ENCODE data around the gene BTAF1.
A peak's percentile ranks its signal among the peaks of the same experiment; 100 is the strongest.
"Not testable (repeated sequence)": the region's sequence is repeated elsewhere in the genome, so short reads cannot be mapped to it uniquely, and the experiment has no call there.

Gene BTAF1

GRCh38 chr10:91980319-91980718, 56.7 kb downstream of the BTAF1 start:
- no peak for FAIRE-seq

DNA sequence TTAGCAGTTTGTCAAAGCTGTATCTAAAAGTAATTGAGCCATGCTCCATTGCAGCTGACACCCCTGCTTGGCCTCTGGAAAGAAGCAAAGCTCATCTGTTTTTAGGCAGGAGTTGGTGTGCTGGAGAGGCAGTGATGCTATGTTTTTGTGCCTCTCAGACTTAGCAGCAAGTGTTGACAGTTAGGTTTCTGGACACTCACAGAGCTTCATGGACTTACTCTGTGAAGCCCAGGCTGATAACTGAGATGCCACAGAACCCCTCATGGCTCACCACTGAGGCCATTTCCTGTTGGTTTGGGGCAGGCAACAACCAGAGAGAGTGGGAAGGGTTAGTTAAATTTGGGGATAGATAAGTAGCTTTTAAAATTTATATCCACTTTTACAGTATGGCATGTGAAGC, 59.8 kb downstream of the BTAF1 start:
- no peak for FAIRE-seq

DNA sequence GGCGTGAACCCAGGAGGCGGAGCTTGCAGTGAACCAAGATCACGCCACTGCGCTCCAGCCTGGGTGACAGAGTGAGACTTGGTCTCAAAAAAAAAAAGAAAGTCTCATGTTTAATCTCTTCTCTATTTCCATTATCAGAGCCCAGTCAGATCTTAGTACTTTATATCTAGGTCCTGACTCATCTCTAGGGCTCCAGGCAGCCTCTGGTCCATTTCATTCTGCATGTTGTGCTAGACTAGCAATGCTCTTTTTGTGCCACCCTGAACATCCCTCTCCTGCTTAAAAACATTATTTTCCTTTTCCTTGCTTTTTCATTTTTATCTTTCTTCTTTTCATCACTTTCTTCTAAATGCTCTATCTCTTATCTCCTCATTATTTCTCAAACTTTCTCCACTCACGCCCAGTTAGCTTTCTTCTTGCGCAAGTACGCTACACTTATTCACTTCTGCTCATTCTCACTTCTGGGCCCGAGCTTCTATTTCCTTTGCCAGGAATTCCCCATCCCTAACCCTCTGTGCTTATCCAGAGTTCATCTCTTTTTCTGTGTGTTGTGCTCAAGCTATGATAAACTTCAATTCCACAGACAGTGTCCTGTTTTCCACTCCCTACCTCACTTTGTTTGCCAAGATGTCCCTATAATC, 63.9 kb downstream of the BTAF1 start:
- FAIRE-seq, result no peak

DNA sequence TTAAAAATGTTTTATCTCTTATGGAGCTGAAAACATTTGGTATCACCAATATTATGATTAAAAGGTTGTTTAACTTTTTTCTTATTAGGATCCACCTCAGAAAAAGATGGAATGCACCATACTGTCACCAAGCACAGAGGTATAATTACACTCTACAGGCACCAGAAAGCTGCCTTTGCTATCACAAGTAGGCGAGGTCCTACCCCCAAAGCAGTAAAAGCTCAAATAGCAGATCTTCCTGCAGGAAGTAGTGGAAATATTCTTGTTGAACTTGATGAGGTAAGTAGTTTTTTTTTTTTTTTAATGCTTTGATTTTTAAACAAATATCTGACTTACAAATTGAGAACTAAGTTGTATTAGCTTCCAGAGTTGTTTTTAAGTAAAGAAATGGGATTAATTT, 68.5 kb downstream of the BTAF1 start:
- no peak for FAIRE-seq

- no peak for FAIRE-seq
Measured at GRCh38 chr10:91996266-91996665, 72.7 kb downstream of the BTAF1 start.

- FAIRE-seq, result no peak
Measured at GRCh38 chr10:92001581-92001980, 78.0 kb downstream of the BTAF1 start.

DNA sequence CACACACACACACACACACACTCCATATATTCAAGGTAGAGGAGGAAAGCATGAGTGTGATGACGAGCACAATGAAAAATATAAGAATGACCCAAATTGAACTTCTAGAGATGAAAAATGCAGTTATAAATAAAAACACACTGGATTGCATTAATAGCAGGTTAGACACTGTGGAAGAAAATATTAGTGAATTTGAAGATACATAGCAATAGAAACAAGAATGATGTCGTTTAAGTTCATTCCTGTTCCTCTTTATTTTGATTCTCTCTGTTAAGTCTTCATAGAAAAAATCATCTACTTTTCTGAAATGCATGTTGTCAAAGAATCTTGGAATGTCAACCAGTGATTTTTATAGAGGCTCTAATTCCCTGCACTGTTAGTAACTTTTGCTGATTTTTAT, 78.4 kb downstream of the BTAF1 start:
- FAIRE-seq, result peak; percentile 45

- FAIRE-seq, result no peak
Measured at GRCh38 chr10:92003258-92003657, 79.7 kb downstream of the BTAF1 start.

DNA sequence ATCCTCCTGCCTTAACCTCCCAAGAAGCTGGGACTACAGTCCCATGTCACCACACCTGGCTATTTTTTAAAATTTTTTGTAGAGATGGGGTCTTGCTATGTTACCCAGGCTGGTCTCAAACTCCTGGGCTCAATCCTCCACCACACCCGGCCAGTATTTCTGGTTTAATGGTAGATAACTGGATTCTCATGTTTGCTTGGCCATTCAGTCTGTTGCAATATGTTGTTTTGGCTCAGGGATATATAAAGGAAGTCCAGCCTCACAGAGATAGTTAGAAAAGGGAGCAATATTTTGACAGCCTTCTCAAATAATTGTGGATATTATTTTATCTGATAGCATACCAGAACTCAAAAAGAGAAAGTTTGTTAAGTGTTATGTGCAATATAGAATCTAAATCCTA, 82.4 kb downstream of the BTAF1 start:
- no peak for FAIRE-seq

DNA sequence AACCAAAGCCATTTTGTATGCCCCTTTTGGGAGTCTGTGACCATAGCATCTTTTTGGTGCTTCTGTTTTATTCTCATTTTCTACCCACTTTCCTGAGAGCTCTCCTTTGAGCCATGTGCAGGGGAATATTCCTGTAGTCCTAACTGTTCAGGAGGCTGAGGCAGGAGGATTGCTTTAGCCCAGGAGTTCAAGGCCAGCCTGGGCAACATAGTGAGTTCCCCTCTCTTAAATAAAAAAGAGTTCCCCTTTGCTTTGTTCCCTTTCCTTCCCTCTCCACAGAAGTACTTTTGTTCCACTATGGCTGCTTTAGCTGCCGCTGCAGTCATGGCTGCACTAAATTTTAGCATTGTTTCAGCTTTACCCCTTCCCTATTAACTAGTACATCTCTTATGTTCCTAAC, 85.9 kb downstream of the BTAF1 start:
- FAIRE-seq, result no peak

DNA sequence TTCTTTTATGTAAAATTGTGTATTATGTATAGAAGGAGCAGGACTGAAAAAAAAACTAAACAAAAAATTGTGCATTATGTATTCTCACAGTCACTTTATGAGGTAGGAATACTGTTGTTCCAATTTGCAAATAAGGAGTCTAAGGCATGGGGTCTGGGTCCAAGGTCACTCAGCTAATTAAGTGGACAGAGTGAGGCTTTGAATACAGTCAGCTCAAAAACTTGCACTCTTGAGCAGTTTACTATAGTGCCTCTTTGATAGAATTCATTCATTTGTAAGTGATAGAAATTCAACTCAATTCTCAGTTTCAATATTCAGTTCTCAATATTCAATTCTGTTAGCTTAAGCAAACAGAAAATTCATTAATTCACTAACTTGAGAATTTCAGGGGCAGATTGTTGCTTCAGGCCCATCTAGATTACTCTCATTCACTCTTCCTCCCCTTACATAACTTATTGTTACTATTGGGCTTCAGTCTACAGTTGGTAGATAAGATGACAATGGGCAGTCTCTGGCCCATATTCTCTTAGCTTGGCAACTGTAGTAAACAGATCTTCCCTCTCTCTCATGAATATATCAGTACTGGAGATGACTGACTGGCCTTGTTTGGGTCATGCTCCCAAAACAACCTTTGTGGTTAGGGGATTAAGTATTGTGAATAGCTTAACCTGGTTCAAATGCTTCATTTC, 86.6 kb downstream of the BTAF1 start:
- FAIRE-seq, result no peak

DNA sequence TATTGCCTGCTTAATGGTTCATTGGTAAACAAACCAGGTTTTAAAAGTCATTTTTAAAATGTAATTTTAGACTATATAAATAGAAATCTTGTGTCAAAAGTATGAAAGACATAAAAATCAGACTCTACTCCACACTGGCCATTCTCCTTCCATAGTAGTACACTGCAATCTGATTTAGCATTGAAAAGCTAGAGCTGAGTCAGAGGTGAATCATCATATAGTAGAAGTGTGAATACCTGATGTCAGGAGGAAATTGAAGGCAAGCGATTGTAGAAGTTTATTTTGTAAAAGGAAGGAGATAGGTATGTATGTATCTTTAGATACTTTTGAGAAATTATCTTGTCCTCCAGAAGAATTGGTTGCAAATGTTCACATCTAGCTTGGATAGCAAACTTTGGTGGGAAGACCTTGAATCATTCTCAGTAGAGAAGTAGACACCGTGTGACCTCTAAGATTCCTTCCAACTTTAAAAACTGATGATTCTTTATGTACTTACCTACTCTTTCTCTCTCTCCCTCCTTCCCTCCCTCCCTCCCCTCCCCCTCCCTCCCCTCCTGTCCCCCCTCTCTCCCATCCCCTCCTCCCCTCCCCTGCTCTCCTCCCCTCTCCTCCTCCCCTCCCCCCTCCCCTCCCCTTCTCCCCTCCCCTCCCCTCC, 88.1 kb downstream of the BTAF1 start:
- FAIRE-seq, result peak; percentile 95

GRCh38 chr10:92014620-92015019, 91.0 kb downstream of the BTAF1 start:
- FAIRE-seq, result no peak

GRCh38 chr10:92024700-92025099, 101.1 kb downstream of the BTAF1 start:
- no peak for FAIRE-seq

DNA sequence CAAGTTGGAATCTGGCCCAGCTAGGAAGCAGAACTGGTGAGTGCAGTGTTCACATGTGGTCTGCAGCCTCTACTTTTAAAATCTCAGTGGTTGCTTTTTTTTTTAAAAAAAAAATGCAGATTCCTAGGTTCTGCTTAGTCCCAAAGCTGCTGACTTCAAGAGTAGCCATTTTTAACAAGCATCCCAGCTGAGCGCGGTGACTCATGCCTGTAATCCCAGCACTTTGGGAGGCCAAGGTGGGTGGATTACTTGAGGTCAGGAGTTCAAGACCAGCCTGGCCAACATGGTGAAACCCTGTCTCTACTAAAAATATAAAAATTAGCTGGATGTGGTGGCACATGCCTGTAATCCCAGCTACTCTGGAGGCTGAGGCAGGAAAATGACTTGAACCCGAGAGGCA, 101.8 kb downstream of the BTAF1 start:
- FAIRE-seq, result not testable (repeated sequence)

GRCh38 chr10:92027141-92027540, 103.6 kb downstream of the BTAF1 start:
- no peak for FAIRE-seq

- no peak for FAIRE-seq
Measured at GRCh38 chr10:92031580-92031979, 108.0 kb downstream of the BTAF1 start.

DNA sequence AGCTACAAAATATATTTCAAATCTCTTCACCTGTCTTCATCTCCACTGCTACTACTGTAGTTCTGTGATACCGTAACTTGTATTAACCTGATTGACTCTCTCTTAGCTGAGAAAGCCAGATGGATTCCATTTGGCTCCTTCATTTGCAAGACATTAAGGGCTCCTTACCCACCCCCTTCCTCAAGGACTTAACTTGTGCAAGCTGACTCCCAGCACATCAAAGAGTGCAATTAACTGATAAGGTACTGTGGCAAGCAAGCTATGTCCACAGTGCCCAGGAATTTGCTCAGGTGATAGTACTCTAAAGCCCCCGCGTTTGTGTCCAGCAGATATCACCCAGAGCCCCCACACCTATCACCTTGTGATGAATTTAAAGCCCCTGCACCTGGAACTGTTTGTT, 109.5 kb downstream of the BTAF1 start:
- not testable (repeated sequence) for FAIRE-seq

- FAIRE-seq, result no peak
Measured at GRCh38 chr10:92038949-92039348, 115.4 kb downstream of the BTAF1 start.

DNA sequence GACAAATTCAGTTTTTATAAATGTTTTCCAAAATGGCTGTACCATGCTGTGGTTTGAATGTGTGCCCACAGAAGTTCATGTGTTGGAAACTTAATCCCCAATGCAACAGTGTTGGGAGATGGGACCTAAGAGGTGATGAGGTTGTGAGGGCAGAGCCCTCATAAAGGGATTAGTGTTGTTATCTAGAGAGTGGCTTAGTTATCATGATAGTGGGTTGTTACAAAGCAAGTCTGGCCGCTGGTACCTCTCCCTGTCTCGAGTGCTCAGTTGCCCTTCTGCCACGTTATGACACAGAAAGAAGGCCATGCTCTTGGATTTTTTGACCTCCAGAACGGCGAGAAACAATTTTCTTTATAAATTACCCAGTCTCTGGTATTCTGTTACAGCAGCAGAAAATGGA, 119.0 kb downstream of the BTAF1 start:
- FAIRE-seq, result no peak

- no peak for FAIRE-seq
Measured at GRCh38 chr10:92045641-92046106, 122.1 kb downstream of the BTAF1 start.

GRCh38 chr10:92047215-92047614, 123.6 kb downstream of the BTAF1 start:
- no peak for FAIRE-seq

DNA sequence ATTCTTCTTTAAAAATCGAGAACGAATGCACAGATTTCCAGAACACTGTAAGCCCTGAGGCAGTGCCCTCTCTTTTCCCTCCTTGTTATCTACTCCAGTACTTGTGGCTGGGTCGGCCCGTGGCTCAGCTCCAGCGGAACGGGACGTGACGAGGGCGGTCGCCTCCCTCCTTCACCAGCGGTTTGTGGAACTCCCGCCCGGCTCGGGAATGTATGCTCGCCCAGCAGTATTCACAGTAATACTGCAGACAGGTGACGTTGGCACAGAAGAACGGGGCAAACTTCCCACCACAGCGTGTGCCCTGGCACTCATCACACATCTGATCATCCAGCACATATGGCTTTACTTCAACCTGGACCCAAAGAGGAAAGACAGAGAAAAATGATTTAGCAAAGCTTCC, 128.5 kb downstream of the BTAF1 start:
- FAIRE-seq, result no peak

DNA sequence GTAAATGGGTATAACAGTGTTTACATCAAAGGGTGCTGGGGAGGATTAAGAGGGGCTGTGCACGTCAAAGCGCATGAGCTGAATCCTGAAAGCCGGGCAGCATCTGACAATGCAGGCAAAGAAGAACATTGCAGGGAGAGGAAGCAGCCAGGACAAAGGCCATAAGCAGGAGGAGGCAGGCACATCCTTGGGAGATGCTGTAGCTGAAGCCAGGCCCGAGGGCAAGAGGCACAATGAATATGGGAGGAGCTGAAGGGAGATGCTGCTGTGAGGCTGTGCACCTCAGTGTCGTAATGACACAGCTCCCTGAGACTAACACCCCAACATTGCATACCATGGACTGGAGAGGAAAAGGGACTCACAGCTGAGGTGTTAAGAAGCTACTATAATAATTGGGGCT, 129.2 kb downstream of the BTAF1 start:
- FAIRE-seq, result no peak

Data from islet of Langerhans (tissue), 1 donor.